SK-N-SH treated with all-trans-retinoic acid at 6 μM for 48 hours (cell line): Measurements from ENCODE around the gene TSEN54.

Experiments
- BACH2 ChIP-seq: fragments of 250-450 bp; sonication (Bioruptor Pico); IDR thresholded peaks from 2 replicates; pipeline ENCODE4 v1.9.0; 2021; ENCODE audit warnings: mild to moderate bottlenecking, borderline replicate concordance
- CSRNP3 ChIP-seq: fragments of 250-450 bp; sonication (Bioruptor Pico); IDR thresholded peaks from 2 replicates; pipeline ENCODE4 v1.5.1; 2021; ENCODE audit warnings: mild to moderate bottlenecking, moderate library complexity

GRCh38 chr17:75535871-75536270 lies 19.5 kb downstream of the TSEN54 start:
- TF ChIP-seq BACH2 (no peak), CSRNP3 (CRISPR knock-in tag) (no peak)
